ENCODE data around the gene HPS3. TPM values are rescaled to one million over a fixed set of nuclear protein-coding genes. Genes with fewer than 3 reads are reported as not detected.
A peak's percentile ranks its signal among the peaks of the same experiment; 100 is the strongest.

The HPS3 gene
- total and polyA plus RNA-seq, 4 donors: 4.4 to 9.9 (median 7.7) TPM

DNA sequence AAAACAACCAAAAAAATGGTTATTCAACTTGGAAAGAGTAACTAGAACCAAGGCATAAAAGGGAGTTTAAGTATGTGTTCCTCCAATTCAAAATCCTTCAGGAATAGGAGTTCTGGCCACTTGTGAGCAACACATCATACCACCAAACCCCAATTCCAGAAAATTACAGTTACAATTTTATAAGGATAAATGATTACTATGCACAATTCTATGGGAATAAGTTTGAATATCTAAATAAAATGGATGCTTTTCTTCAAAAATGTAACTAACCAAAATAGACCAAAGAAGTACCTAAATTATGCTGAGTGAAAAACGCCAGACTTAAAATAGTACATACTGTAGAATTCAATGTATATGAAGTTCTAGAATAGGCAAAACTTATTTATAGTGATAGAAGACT lies 47.7 kb upstream of the HPS3 start:
- no peak overlapping the region for H3K9ac ChIP-seq (ENCODE audit: low read depth in 1 of 2, low read length in 2 of 2)
- 96% methylated on average over 1 of the region's 1 CpG for WGBS
- H3K9me3 ChIP-seq (ENCODE audit: control insufficient read depth in 4 of 4, low read length in 3 of 4): no peaks in the 10 kb centered on the region
- no peak overlapping the region for H3K27ac ChIP-seq (ENCODE audit: low read depth in 1 of 2, low read length in 2 of 2)
- H3K4me3 ChIP-seq (ENCODE audit: low read depth in 1 of 3, low read length in 3 of 3): no peak overlapping the region
- peaks cover 0 to 3% (median 0%) of the 10 kb centered on the region in 4 donors for H3K36me3 ChIP-seq (ENCODE audit: control insufficient read depth in 4 of 4, insufficient read depth in 3 of 4, low read depth in 1 of 4, low read length in 3 of 4)
- H3K4me1 ChIP-seq (ENCODE audit: control insufficient read depth in 4 of 4, insufficient read depth in 4 of 4, low read length in 3 of 4): peaks cover 2 to 10% (median 5%) of the 10 kb centered on the region in 4 donors
- no peak for DNase-seq (ENCODE audit: low spot score)
- TF ChIP-seq HNF4G (IDR thresholded peaks at IDR 0.05) (no peak), RXRA (IDR thresholded peaks at IDR 0.05) (no peak), JUND (IDR thresholded peaks at IDR 0.05) (no peak)
- TF ChIP-seq, protein P1, sequence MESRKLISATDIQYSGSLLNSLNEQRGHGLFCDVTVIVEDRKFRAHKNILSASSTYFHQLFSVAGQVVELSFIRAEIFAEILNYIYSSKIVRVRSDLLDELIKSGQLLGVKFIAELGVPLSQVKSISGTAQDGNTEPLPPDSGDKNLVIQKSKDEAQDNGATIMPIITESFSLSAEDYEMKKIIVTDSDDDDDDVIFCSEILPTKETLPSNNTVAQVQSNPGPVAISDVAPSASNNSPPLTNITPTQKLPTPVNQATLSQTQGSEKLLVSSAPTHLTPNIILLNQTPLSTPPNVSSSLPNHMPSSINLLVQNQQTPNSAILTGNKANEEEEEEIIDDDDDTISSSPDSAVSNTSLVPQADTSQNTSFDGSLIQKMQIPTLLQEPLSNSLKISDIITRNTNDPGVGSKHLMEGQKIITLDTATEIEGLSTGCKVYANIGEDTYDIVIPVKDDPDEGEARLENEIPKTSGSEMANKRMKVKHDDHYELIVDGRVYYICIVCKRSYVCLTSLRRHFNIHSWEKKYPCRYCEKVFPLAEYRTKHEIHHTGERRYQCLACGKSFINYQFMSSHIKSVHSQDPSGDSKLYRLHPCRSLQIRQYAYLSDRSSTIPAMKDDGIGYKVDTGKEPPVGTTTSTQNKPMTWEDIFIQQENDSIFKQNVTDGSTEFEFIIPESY (IDR thresholded peaks at IDR 0.05): no peak
- TF ChIP-seq, protein P2, sequence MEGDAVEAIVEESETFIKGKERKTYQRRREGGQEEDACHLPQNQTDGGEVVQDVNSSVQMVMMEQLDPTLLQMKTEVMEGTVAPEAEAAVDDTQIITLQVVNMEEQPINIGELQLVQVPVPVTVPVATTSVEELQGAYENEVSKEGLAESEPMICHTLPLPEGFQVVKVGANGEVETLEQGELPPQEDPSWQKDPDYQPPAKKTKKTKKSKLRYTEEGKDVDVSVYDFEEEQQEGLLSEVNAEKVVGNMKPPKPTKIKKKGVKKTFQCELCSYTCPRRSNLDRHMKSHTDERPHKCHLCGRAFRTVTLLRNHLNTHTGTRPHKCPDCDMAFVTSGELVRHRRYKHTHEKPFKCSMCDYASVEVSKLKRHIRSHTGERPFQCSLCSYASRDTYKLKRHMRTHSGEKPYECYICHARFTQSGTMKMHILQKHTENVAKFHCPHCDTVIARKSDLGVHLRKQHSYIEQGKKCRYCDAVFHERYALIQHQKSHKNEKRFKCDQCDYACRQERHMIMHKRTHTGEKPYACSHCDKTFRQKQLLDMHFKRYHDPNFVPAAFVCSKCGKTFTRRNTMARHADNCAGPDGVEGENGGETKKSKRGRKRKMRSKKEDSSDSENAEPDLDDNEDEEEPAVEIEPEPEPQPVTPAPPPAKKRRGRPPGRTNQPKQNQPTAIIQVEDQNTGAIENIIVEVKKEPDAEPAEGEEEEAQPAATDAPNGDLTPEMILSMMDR (IDR thresholded peaks at IDR 0.05; ENCODE audit: low read depth, low read length, missing input control): no peak
- no peaks in the 10 kb centered on the region for H3K27me3 ChIP-seq (ENCODE audit: control insufficient read depth in 4 of 4, insufficient read depth in 4 of 4, low read length in 3 of 4)

DNA sequence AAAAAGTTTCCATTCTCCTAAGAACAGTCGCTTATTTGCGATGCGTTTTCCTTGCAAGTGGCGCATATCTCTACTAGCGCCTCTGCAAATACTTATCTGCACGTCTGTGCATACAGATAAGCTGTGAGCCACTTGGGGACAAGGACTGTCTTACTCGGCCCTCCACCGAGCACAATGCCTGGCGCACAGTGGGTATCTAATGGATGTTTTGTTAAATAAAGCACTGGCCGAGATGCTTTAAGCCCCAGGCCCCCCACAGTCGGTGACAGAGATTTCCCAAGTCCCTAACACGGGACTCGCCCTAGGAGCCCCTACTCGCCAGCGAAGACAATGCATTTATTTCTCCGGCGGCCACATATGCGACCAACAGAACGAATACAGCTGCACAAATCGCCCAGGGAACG lies 43.6 kb upstream of the HPS3 start:
- DNase-seq (ENCODE audit: low spot score): peak; percentile 66

More for the DNA sequence above, 43.6 kb upstream of the HPS3 start:
- peak overlapping the region; percentile 64 to 92 (median 75) for H3K4me3 ChIP-seq (ENCODE audit: low read depth in 1 of 3, low read length in 3 of 3)
- H3K36me3 ChIP-seq (ENCODE audit: control insufficient read depth in 4 of 4, insufficient read depth in 3 of 4, low read depth in 1 of 4, low read length in 3 of 4): no peaks in the 10 kb centered on the region
- no peaks in the 10 kb centered on the region for H3K9me3 ChIP-seq (ENCODE audit: control insufficient read depth in 4 of 4, low read length in 3 of 4)
- H3K27me3 ChIP-seq (ENCODE audit: control insufficient read depth in 4 of 4, insufficient read depth in 4 of 4, low read length in 3 of 4): no peaks in the 10 kb centered on the region
- peak overlapping the region; percentile 2 to 51 for H3K9ac ChIP-seq (ENCODE audit: low read depth in 1 of 2, low read length in 2 of 2)
- TF ChIP-seq HNF4A (conservative IDR thresholded peaks at IDR 0.05) (no peak), EGR1 (IDR thresholded peaks at IDR 0.05; ENCODE audit: low read depth in 2 of 2) (no peak), RXRA (IDR thresholded peaks at IDR 0.05) (no peak), SP1 (IDR thresholded peaks at IDR 0.05) (no peak), YY1 (IDR thresholded peaks at IDR 0.05) (no peak), JUND (IDR thresholded peaks at IDR 0.05) (no peak), FOXA2 (IDR thresholded peaks at IDR 0.05) (no peak), GABPA (IDR thresholded peaks at IDR 0.05 in 1 of 2, conservative IDR thresholded peaks at IDR 0.05 in 1 of 2) (no peak), NR2F2 (IDR thresholded peaks at IDR 0.05) (no peak), TAF1 (conservative IDR thresholded peaks at IDR 0.05) (no peak), RAD21 (IDR thresholded peaks at IDR 0.05) (no peak), HNF4G (IDR thresholded peaks at IDR 0.05) (no peak), FOXA1 (IDR thresholded peaks at IDR 0.05) (no peak)
- TF ChIP-seq, protein P3, sequence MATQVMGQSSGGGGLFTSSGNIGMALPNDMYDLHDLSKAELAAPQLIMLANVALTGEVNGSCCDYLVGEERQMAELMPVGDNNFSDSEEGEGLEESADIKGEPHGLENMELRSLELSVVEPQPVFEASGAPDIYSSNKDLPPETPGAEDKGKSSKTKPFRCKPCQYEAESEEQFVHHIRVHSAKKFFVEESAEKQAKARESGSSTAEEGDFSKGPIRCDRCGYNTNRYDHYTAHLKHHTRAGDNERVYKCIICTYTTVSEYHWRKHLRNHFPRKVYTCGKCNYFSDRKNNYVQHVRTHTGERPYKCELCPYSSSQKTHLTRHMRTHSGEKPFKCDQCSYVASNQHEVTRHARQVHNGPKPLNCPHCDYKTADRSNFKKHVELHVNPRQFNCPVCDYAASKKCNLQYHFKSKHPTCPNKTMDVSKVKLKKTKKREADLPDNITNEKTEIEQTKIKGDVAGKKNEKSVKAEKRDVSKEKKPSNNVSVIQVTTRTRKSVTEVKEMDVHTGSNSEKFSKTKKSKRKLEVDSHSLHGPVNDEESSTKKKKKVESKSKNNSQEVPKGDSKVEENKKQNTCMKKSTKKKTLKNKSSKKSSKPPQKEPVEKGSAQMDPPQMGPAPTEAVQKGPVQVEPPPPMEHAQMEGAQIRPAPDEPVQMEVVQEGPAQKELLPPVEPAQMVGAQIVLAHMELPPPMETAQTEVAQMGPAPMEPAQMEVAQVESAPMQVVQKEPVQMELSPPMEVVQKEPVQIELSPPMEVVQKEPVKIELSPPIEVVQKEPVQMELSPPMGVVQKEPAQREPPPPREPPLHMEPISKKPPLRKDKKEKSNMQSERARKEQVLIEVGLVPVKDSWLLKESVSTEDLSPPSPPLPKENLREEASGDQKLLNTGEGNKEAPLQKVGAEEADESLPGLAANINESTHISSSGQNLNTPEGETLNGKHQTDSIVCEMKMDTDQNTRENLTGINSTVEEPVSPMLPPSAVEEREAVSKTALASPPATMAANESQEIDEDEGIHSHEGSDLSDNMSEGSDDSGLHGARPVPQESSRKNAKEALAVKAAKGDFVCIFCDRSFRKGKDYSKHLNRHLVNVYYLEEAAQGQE (IDR thresholded peaks at IDR 0.05): no peak
- TF ChIP-seq, protein P4, sequence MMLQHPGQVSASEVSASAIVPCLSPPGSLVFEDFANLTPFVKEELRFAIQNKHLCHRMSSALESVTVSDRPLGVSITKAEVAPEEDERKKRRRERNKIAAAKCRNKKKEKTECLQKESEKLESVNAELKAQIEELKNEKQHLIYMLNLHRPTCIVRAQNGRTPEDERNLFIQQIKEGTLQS (IDR thresholded peaks at IDR 0.05): no peak
- TF ChIP-seq, protein P2 (IDR thresholded peaks at IDR 0.05; ENCODE audit: low read depth, low read length, missing input control): no peak
- TF ChIP-seq, protein P1 (IDR thresholded peaks at IDR 0.05): no peak
- TF ChIP-seq, protein P5, sequence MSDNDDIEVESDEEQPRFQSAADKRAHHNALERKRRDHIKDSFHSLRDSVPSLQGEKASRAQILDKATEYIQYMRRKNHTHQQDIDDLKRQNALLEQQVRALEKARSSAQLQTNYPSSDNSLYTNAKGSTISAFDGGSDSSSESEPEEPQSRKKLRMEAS (IDR thresholded peaks at IDR 0.05): no peak
- peaks cover 2 to 10% (median 6%) of the 10 kb centered on the region in 4 donors for H3K4me1 ChIP-seq (ENCODE audit: control insufficient read depth in 4 of 4, insufficient read depth in 4 of 4, low read length in 3 of 4)
- H3K27ac ChIP-seq (ENCODE audit: low read depth in 1 of 2, low read length in 2 of 2): peak overlapping the region; percentile 57 to 69
- under 1% methylated on average over 21 of the region's 21 CpGs for WGBS
